CD4-positive, CD25-positive, alpha-beta regulatory T cell (primary cell): Measurements from ENCODE around the gene YTHDF2. TPM values are rescaled to one million over a fixed set of nuclear protein-coding genes. Genes with fewer than 3 reads are reported as not detected.
"Not testable (repeated sequence)": the region's sequence is repeated elsewhere in the genome, so short reads cannot be mapped to it uniquely, and the experiment has no call there.

Experiments
- ATAC-seq, 2 donors: fragments of 150-1000 bp; cut with Tn5 transposase; one replicate each; pipeline ENCODE4 v1.10.0; 2021; ENCODE audit warnings: low read depth in 2 of 2, moderate number of reproducible peaks in 2 of 2, moderate library complexity in 1 of 2
- DNase-seq, 3 donors: peaks; one replicate each; pipeline versions ENCODE4 v3.0.0 to v3.0.0-alpha.2; 2012 to 2022; ENCODE audit warnings: mixed read lengths in 1 of 3
- H3K27ac ChIP-seq: one replicate; pipeline ENCODE4 v1.7.0; 2013; ENCODE audit warnings: mild to moderate bottlenecking, low read length; ENCODE audit not compliant: insufficient read depth, poor library complexity, severe bottlenecking
- H3K27me3 ChIP-seq: one replicate; pipeline ENCODE4 v1.7.0; 2013; ENCODE audit warnings: low read length; ENCODE audit not compliant: control insufficient read depth, insufficient read depth
- H3K36me3 ChIP-seq: one replicate; pipeline ENCODE4 v1.7.0; 2013; ENCODE audit warnings: mild to moderate bottlenecking, low read length, moderate library complexity; ENCODE audit not compliant: control insufficient read depth, insufficient read depth
- H3K4me1 ChIP-seq: 2 replicates; pipeline ENCODE4 v1.7.0; 2013; ENCODE audit warnings: mild to moderate bottlenecking, low read length; ENCODE audit not compliant: insufficient read depth, control insufficient read depth, poor library complexity, severe bottlenecking
- H3K4me3 ChIP-seq: one replicate; pipeline ENCODE4 v1.7.0; 2013; ENCODE audit warnings: low read depth, mild to moderate bottlenecking, low read length, moderate library complexity
- H3K9me3 ChIP-seq, 2 experiments: 1 replicate in 1 of 2; 2 replicates in 1 of 2; pipeline ENCODE4 v1.7.0; 2013; ENCODE audit warnings: low read length in 2 of 2, mild to moderate bottlenecking in 1 of 2, moderate library complexity in 1 of 2; ENCODE audit not compliant: control insufficient read depth in 2 of 2
- H3K27ac Mint-ChIP-seq, 3 donors: one replicate each; pipeline ENCODE4 v1.8.0; 2020 to 2022; ENCODE audit warnings: mild to moderate bottlenecking in 3 of 3, mixed read lengths in 3 of 3, moderate library complexity in 2 of 3
- H3K27me3 Mint-ChIP-seq: one replicate; pipeline ENCODE4 v1.8.0; 2022; ENCODE audit warnings: mild to moderate bottlenecking, mixed read lengths
- H3K36me3 Mint-ChIP-seq: one replicate; pipeline ENCODE4 v1.8.0; 2020; ENCODE audit warnings: mixed read lengths
- H3K4me1 Mint-ChIP-seq, 4 donors: one replicate each; pipeline ENCODE4 v1.8.0; 2020 to 2022; ENCODE audit warnings: mixed read lengths in 4 of 4, mild to moderate bottlenecking in 1 of 4
- H3K4me3 Mint-ChIP-seq, 4 donors: one replicate each; pipeline ENCODE4 v1.8.0; 2020 to 2022; ENCODE audit warnings: mild to moderate bottlenecking in 4 of 4, mixed read lengths in 4 of 4, moderate library complexity in 3 of 4
- H3K9me3 Mint-ChIP-seq, 7 donors: one replicate each; pipeline ENCODE4 v1.8.0; 2020 to 2022; ENCODE audit warnings: mixed read lengths in 7 of 7, mild to moderate bottlenecking in 3 of 7, moderate library complexity in 2 of 7
- polyA plus RNA-seq, 4 donors: library from polyadenylated mRNA; unstranded; fragments of 300-500 nt; fragmentation: Illumina TruSeq; gene quantifications; one replicate each; pipeline ENCODE4 v1.2.3, GENCODE V29; 2021
- total RNA-seq: library from RNA; stranded (reverse); gene quantifications from one replicate; pipeline ENCODE4 v1.2.3, GENCODE V29; 2022

The YTHDF2 gene
- total and polyA plus RNA-seq, 5 donors from 2014 or later, result 81.9 to 145 (median 124) TPM

GRCh38 chr1:28745653-28746173 lies 9.0 kb downstream of the YTHDF2 start:
- no peak overlapping the region for H3K27ac ChIP-seq
- Mint-ChIP-seq H3K4me3 (peak overlapping the region; percentile 27 to 78 (median 54)), H3K9me3 (peaks cover 0 to 2% (median 0%) of the 10 kb centered on the region in 7 donors), H3K27ac (no peak overlapping the region), H3K4me1 (peaks cover 41 to 90% (median 59%) of the 10 kb centered on the region in 4 donors), H3K27me3 (no peaks in the 10 kb centered on the region), H3K36me3 (peaks cover 53% of the 10 kb centered on the region)
- ATAC-seq (no peak), DNase-seq (no peak)
- peaks cover 67% of the 10 kb centered on the region for H3K4me1 ChIP-seq
- H3K36me3 ChIP-seq, result peaks cover 63% of the 10 kb centered on the region
- no peaks in the 10 kb centered on the region for H3K9me3 ChIP-seq
- no peaks in the 10 kb centered on the region for H3K27me3 ChIP-seq
- H3K4me3 ChIP-seq, result peak overlapping the region; percentile 52

- peak overlapping the region in 3 of 4 donors; percentile 62 to 71 (median 71) for H3K4me3 Mint-ChIP-seq
- Histone ChIP-seq H3K9me3 (no peaks in the 10 kb centered on the region), H3K27ac (no peak overlapping the region), H3K4me1 (peaks cover 76% of the 10 kb centered on the region), H3K36me3 (peaks cover 31% of the 10 kb centered on the region), H3K4me3 (peak overlapping the region; percentile 47), H3K27me3 (no peaks in the 10 kb centered on the region)
- ATAC-seq (no peak), DNase-seq (no peak)
- H3K27me3 Mint-ChIP-seq, result no peaks in the 10 kb centered on the region
- H3K4me1 Mint-ChIP-seq, result peaks cover 31 to 70% (median 44%) of the 10 kb centered on the region in 4 donors
- peak overlapping the region in 1 of 3 donors; percentile 62 for H3K27ac Mint-ChIP-seq
- H3K9me3 Mint-ChIP-seq, result peaks cover 0 to 2% (median 0%) of the 10 kb centered on the region in 7 donors
- peaks cover 22% of the 10 kb centered on the region for H3K36me3 Mint-ChIP-seq
Observed at GRCh38 chr1:28750330-28750729, 13.6 kb downstream of the YTHDF2 start.

- H3K27me3 ChIP-seq, ATAC-seq, H3K27ac Mint-ChIP-seq, DNase-seq, H3K27me3 Mint-ChIP-seq, H3K27ac ChIP-seq, H3K9me3 ChIP-seq, H3K9me3 Mint-ChIP-seq: not testable (repeated sequence)
- H3K4me1 ChIP-seq, result peaks cover 77% of the 10 kb centered on the region
- Mint-ChIP-seq H3K4me3 (peak overlapping the region in 1 of 4 donors; percentile 86), H3K36me3 (peaks cover 22% of the 10 kb centered on the region), H3K4me1 (peaks cover 31 to 66% (median 44%) of the 10 kb centered on the region in 4 donors)
- peak overlapping the region; percentile 32 for H3K4me3 ChIP-seq
- H3K36me3 ChIP-seq, result peaks cover 28% of the 10 kb centered on the region
Observed at GRCh38 chr1:28750771-28751294, 14.1 kb downstream of the YTHDF2 start.

- Histone ChIP-seq H3K27ac (no peak overlapping the region), H3K36me3 (peaks cover 25% of the 10 kb centered on the region), H3K4me1 (peaks cover 77% of the 10 kb centered on the region), H3K9me3 (no peaks in the 10 kb centered on the region), H3K4me3 (peak overlapping the region; percentile 32), H3K27me3 (no peaks in the 10 kb centered on the region)
- no peaks in the 10 kb centered on the region for H3K27me3 Mint-ChIP-seq
- H3K4me1 Mint-ChIP-seq, result peaks cover 27 to 60% (median 37%) of the 10 kb centered on the region in 4 donors
- H3K9me3 Mint-ChIP-seq, result peaks cover 0 to 2% (median 0%) of the 10 kb centered on the region in 7 donors
- peak overlapping the region in 2 of 4 donors; percentile 18 to 86 for H3K4me3 Mint-ChIP-seq
- no peak overlapping the region for H3K27ac Mint-ChIP-seq
- peaks cover 18% of the 10 kb centered on the region for H3K36me3 Mint-ChIP-seq
- ATAC-seq (no peak), DNase-seq (no peak)
Observed at GRCh38 chr1:28751315-28752060, 14.7 kb downstream of the YTHDF2 start.

GRCh38 chr1:28755701-28756100 lies 19.0 kb downstream of the YTHDF2 start:
- H3K4me3 ChIP-seq, result peak overlapping the region; percentile 49
- H3K9me3 ChIP-seq, result no peaks in the 10 kb centered on the region
- ATAC-seq (no peak), DNase-seq (no peak)
- no peaks in the 10 kb centered on the region for H3K27me3 ChIP-seq
- H3K36me3 Mint-ChIP-seq, result peaks cover 12% of the 10 kb centered on the region
- peaks cover 57% of the 10 kb centered on the region for H3K4me1 ChIP-seq
- peaks cover 16% of the 10 kb centered on the region for H3K36me3 ChIP-seq
- H3K27ac Mint-ChIP-seq, result no peak overlapping the region
- H3K27me3 Mint-ChIP-seq, result no peaks in the 10 kb centered on the region
- no peak overlapping the region for H3K27ac ChIP-seq
- H3K4me3 Mint-ChIP-seq, result no peak overlapping the region
- peaks cover 17 to 38% (median 21%) of the 10 kb centered on the region in 4 donors for H3K4me1 Mint-ChIP-seq
- no peaks in the 10 kb centered on the region for H3K9me3 Mint-ChIP-seq

- Histone ChIP-seq H3K36me3 (peaks cover 19% of the 10 kb centered on the region), H3K4me3 (peak overlapping the region; percentile 49), H3K27me3 (no peaks in the 10 kb centered on the region), H3K27ac (no peak overlapping the region), H3K4me1 (peaks cover 45% of the 10 kb centered on the region), H3K9me3 (no peaks in the 10 kb centered on the region)
- Mint-ChIP-seq H3K9me3 (no peaks in the 10 kb centered on the region), H3K27ac (peak overlapping the region in 1 of 3 donors; percentile 92), H3K4me3 (peak overlapping the region in 1 of 4 donors; percentile 48), H3K27me3 (no peaks in the 10 kb centered on the region), H3K36me3 (peaks cover 12% of the 10 kb centered on the region), H3K4me1 (peaks cover 14 to 30% (median 16%) of the 10 kb centered on the region in 4 donors)
- ATAC-seq (no peak), DNase-seq (peak in 2 of 3 donors; percentile 14 to 26)
Observed at GRCh38 chr1:28756846-28757245, 20.1 kb downstream of the YTHDF2 start.

GRCh38 chr1:28758420-28758819 lies 21.7 kb downstream of the YTHDF2 start:
- peaks cover 16 to 28% (median 20%) of the 10 kb centered on the region in 4 donors for H3K4me1 Mint-ChIP-seq
- H3K27me3 ChIP-seq, result no peaks in the 10 kb centered on the region
- no peak overlapping the region for H3K4me3 Mint-ChIP-seq
- peaks cover 14% of the 10 kb centered on the region for H3K36me3 ChIP-seq
- no peak overlapping the region for H3K27ac ChIP-seq
- H3K4me3 ChIP-seq, result no peak overlapping the region
- H3K27me3 Mint-ChIP-seq, result no peaks in the 10 kb centered on the region
- H3K36me3 Mint-ChIP-seq, result peaks cover 10% of the 10 kb centered on the region
- H3K4me1 ChIP-seq, result peaks cover 30% of the 10 kb centered on the region
- H3K27ac Mint-ChIP-seq, result peak overlapping the region in 2 of 3 donors; percentile 29 to 66
- DNase-seq, result no peak
- no peak for ATAC-seq
- no peaks in the 10 kb centered on the region for H3K9me3 ChIP-seq
- no peaks in the 10 kb centered on the region for H3K9me3 Mint-ChIP-seq
